Effector CD4-positive, alpha-beta T cell (primary cell): Measurements from ENCODE around the gene SIX2.

Experiments
- DNase-seq: peaks from one replicate; pipeline ENCODE4 v3.0.0-alpha.2; 2020

The SIX2 gene

GRCh38 chr2:45000921-45001868 is 8.1 kb downstream of the SIX2 start:
- DNase-seq, result no peak

- no peak for DNase-seq
Measured at GRCh38 chr2:45000341-45000901, 8.8 kb downstream of the SIX2 start.

- no peak for DNase-seq
Measured at GRCh38 chr2:44999540-44999939, 9.7 kb downstream of the SIX2 start.

GRCh38 chr2:44997963-44998362 is 11.3 kb downstream of the SIX2 start:
- DNase-seq, result no peak

- no peak for DNase-seq
Measured at GRCh38 chr2:44996356-44996755, 12.9 kb downstream of the SIX2 start.

- DNase-seq, result no peak
Measured at GRCh38 chr2:44994377-44994776, 14.9 kb downstream of the SIX2 start.

- no peak for DNase-seq
Measured at GRCh38 chr2:44989176-44989575, 20.1 kb downstream of the SIX2 start.

- DNase-seq, result no peak
Measured at GRCh38 chr2:44983836-44984604, 25.2 kb downstream of the SIX2 start.

GRCh38 chr2:44981714-44982108 is 27.5 kb downstream of the SIX2 start:
- DNase-seq, result peak; percentile 51

- DNase-seq, result no peak
Measured at GRCh38 chr2:44980751-44981713, 28.2 kb downstream of the SIX2 start.

GRCh38 chr2:44979581-44979980 is 29.7 kb downstream of the SIX2 start:
- no peak for DNase-seq

- DNase-seq, result no peak
Measured at GRCh38 chr2:44975571-44976450, 33.4 kb downstream of the SIX2 start.

- DNase-seq, result no peak
Measured at GRCh38 chr2:44974064-44974715, 35.1 kb downstream of the SIX2 start.

- DNase-seq, result no peak
Measured at GRCh38 chr2:44972771-44973535, 36.3 kb downstream of the SIX2 start.

- no peak for DNase-seq
Measured at GRCh38 chr2:44970846-44971450, 38.3 kb downstream of the SIX2 start.

- DNase-seq, result no peak
Measured at GRCh38 chr2:44969936-44970335, 39.3 kb downstream of the SIX2 start.

GRCh38 chr2:44967727-44968432 is 41.4 kb downstream of the SIX2 start:
- no peak for DNase-seq

GRCh38 chr2:44967056-44967455 is 42.2 kb downstream of the SIX2 start:
- no peak for DNase-seq

GRCh38 chr2:44965684-44966083 is 43.6 kb downstream of the SIX2 start:
- no peak for DNase-seq
